ENCODE measurements around the gene JAM3. TPM values are rescaled to one million over a fixed set of nuclear protein-coding genes. Genes with fewer than 3 reads are reported as not detected.

Gene JAM3
- total RNA-seq, 2 experiments from 2014 or later = 24.9 to 26.8 TPM

GRCh38 chr11:134140961-134141490, 72.2 kb downstream of the JAM3 start:
- H3K27ac Mint-ChIP-seq = no peak overlapping the region
- no peaks in the 10 kb centered on the region for H3K9me3 Mint-ChIP-seq
- no peak for DNase-seq
- peaks cover 12% of the 10 kb centered on the region for H3K36me3 Mint-ChIP-seq (ENCODE audit: low read depth)
- peaks cover 18% of the 10 kb centered on the region for H3K4me1 Mint-ChIP-seq (ENCODE audit: low read depth)
- ATAC-seq = no peak
- POLR2A ChIA-PET = no interaction called here
- intact Hi-C loops (cut with micrococcal nuclease) = loop anchor here (5.0 kb wide), 1 partner anchor 194 kb away; no protein-coding TSS in a partner anchor
- CTCF ChIA-PET = interaction anchor here (0.6 to 3.1 kb wide), 7 partner anchors 54 to 125 kb away, joined by 3 to 36 read pairs (median 4); no protein-coding TSS in a partner anchor
- no peaks in the 10 kb centered on the region for H3K27me3 Mint-ChIP-seq
- TF ChIP-seq, protein P1, sequence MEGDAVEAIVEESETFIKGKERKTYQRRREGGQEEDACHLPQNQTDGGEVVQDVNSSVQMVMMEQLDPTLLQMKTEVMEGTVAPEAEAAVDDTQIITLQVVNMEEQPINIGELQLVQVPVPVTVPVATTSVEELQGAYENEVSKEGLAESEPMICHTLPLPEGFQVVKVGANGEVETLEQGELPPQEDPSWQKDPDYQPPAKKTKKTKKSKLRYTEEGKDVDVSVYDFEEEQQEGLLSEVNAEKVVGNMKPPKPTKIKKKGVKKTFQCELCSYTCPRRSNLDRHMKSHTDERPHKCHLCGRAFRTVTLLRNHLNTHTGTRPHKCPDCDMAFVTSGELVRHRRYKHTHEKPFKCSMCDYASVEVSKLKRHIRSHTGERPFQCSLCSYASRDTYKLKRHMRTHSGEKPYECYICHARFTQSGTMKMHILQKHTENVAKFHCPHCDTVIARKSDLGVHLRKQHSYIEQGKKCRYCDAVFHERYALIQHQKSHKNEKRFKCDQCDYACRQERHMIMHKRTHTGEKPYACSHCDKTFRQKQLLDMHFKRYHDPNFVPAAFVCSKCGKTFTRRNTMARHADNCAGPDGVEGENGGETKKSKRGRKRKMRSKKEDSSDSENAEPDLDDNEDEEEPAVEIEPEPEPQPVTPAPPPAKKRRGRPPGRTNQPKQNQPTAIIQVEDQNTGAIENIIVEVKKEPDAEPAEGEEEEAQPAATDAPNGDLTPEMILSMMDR (IDR thresholded peaks at IDR 0.05) = no peak
- H3K4me3 Mint-ChIP-seq = no peak overlapping the region

- Mint-ChIP-seq H3K4me3 (no peak overlapping the region), H3K4me1 (ENCODE audit: low read depth) (peaks cover 18% of the 10 kb centered on the region), H3K9me3 (no peaks in the 10 kb centered on the region), H3K27ac (no peak overlapping the region), H3K27me3 (no peaks in the 10 kb centered on the region), H3K36me3 (ENCODE audit: low read depth) (peaks cover 14% of the 10 kb centered on the region)
- CTCF ChIA-PET = interaction anchor here (1.5 kb wide), 1 partner anchor 93 kb away, joined by 4 read pairs; no protein-coding TSS in a partner anchor
- intact Hi-C loops (cut with micrococcal nuclease) = loop anchor here (5.0 kb wide), 1 partner anchor 195 kb away; no protein-coding TSS in a partner anchor
- DNase-seq (no peak), ATAC-seq (no peak)
- TF ChIP-seq, protein P1 (IDR thresholded peaks at IDR 0.05) = no peak
- POLR2A ChIA-PET = interaction anchor here (1.0 to 1.2 kb wide), 2 partner anchors 81 to 215 kb away, joined by 3 to 4 read pairs; no protein-coding TSS in a partner anchor
Measured at GRCh38 chr11:134142536-134142935, 73.7 kb downstream of the JAM3 start.

- DNase-seq = no peak
- Mint-ChIP-seq H3K36me3 (ENCODE audit: low read depth) (peaks cover 19% of the 10 kb centered on the region), H3K4me3 (no peak overlapping the region), H3K4me1 (ENCODE audit: low read depth) (peaks cover 18% of the 10 kb centered on the region), H3K27me3 (no peaks in the 10 kb centered on the region), H3K27ac (peak overlapping the region; percentile 34), H3K9me3 (no peaks in the 10 kb centered on the region)
- POLR2A ChIA-PET = no interaction called here
- CTCF ChIA-PET = interaction anchor here (1.3 to 1.5 kb wide), 2 partner anchors 94 kb away, joined by 4 read pairs; no protein-coding TSS in a partner anchor
- intact Hi-C loops (cut with micrococcal nuclease) = loop anchor here (5.0 kb wide), 1 partner anchor 196 kb away; no protein-coding TSS in a partner anchor
- ATAC-seq = no peak
- TF ChIP-seq, protein P1 (IDR thresholded peaks at IDR 0.05) = no peak
Measured at GRCh38 chr11:134143801-134144200, 74.9 kb downstream of the JAM3 start.

GRCh38 chr11:134144744-134145143, 75.9 kb downstream of the JAM3 start:
- Mint-ChIP-seq H3K27me3 (no peaks in the 10 kb centered on the region), H3K27ac (peak overlapping the region; percentile 20), H3K4me1 (ENCODE audit: low read depth) (peaks cover 11% of the 10 kb centered on the region), H3K36me3 (ENCODE audit: low read depth) (peaks cover 22% of the 10 kb centered on the region), H3K4me3 (no peak overlapping the region), H3K9me3 (no peaks in the 10 kb centered on the region)
- TF ChIP-seq, protein P1 (IDR thresholded peaks at IDR 0.05) = no peak
- intact Hi-C loops (cut with micrococcal nuclease) = loop anchor here (5.0 kb wide), 1 partner anchor 197 kb away; no protein-coding TSS in a partner anchor
- CTCF ChIA-PET = interaction anchor here (0.9 to 1.3 kb wide), 2 partner anchors 95 to 217 kb away, joined by 4 read pairs; no protein-coding TSS in a partner anchor
- ATAC-seq (no peak), DNase-seq (no peak)
- POLR2A ChIA-PET = interaction anchor here (0.7 kb wide), 1 partner anchor 94 kb away, joined by 3 read pairs; no protein-coding TSS in a partner anchor

DNA sequence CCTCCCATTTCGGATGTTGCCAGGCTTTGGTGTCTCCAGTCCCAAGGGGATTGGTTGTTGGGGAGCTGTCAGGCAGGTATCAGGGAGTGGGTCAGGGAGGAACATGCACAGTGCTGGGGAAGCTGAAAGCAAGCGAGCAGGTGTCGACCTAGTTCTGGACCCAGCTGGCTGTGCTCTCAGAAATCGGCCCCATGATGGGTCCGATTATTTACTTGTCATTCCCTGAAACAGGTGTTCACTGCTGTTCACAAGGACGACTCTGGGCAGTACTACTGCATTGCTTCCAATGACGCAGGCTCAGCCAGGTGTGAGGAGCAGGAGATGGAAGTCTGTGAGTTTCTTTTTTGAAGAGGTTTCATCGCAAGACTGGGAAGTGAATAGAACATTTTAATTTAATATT, 76.8 kb downstream of the JAM3 start:
- no peak for ATAC-seq
- Mint-ChIP-seq H3K27me3 (no peaks in the 10 kb centered on the region), H3K36me3 (ENCODE audit: low read depth) (peaks cover 22% of the 10 kb centered on the region), H3K4me1 (ENCODE audit: low read depth) (peaks cover 10% of the 10 kb centered on the region), H3K4me3 (no peak overlapping the region), H3K9me3 (no peaks in the 10 kb centered on the region), H3K27ac (no peak overlapping the region)
- intact Hi-C loops (cut with micrococcal nuclease) = no loop called here
- ChIA-PET CTCF (no interaction called here), POLR2A (interaction anchor here (1.3 kb wide), 1 partner anchor 42 kb away, joined by 3 read pairs; no protein-coding TSS in a partner anchor)
- no peak for DNase-seq
- TF ChIP-seq, protein P1 (IDR thresholded peaks at IDR 0.05) = no peak
